Stimulated activated CD8-positive, alpha-beta memory T cell treated with anti-CD3 and anti-CD28 coated beads, Interleukin-12 subunit alpha, Interleukin-12 subunit beta, amount 100 ng/mL, for 24 hours (primary cell): Measurements from ENCODE around the gene SPDYE2.
"Not testable (repeated sequence)": the region's sequence is repeated elsewhere in the genome, so short reads cannot be mapped to it uniquely, and the experiment has no call there.

ENCODE experiments used
- DNase-seq: peaks from one replicate; pipeline ENCODE4 v3.0.0-alpha.2; 2020; ENCODE audit errors: extremely low read depth

The SPDYE2 gene, protein sequence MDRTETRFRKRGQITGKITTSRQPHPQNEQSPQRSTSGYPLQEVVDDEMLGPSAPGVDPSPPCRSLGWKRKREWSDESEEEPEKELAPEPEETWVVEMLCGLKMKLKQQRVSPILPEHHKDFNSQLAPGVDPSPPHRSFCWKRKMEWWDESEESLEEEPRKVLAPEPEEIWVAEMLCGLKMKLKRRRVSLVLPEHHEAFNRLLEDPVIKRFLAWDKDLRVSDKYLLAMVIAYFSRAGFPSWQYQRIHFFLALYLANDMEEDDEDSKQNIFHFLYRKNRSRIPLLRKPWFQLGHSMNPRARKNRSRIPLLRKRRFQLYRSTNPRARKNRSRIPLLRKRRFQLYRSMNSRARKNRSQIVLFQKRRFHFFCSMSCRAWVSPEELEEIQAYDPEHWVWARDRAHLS

DNA sequence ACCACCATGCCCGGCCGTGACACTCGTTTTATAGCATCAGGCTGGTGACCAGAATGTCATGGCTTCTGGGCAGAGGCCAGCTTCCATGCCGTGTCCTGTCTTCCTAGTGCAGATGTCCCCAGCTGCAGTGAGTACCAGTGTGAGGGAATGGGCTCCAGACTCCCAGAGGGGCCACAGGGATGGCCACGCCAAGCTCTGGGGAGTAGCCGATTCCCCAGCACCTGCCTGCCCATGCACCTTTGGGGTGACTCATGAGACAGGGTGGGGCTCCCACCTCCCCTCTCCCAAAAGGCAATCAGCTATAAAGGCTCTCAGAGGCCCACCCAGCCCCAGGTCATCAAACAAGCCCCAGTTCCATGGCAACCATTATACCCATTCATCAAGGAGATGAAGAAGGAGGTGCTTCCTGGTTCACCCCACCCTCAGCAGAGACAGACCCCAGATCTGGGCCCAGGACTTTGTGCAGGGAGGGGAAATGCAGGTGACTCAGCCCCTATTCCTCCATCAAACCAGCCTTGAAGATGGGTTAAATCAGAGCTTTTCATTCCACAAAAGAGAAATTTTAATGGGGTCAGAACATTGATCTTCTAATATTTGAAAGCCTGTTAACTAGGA is at the start of gene SPDYE2:
Gene SPDYE2, plus strand, starts transcription at position 419 of the 615 bp plus-strand sequence. CDS start 2,030 bp downstream, outside the sequence.
- not testable (repeated sequence) for DNase-seq

DNA sequence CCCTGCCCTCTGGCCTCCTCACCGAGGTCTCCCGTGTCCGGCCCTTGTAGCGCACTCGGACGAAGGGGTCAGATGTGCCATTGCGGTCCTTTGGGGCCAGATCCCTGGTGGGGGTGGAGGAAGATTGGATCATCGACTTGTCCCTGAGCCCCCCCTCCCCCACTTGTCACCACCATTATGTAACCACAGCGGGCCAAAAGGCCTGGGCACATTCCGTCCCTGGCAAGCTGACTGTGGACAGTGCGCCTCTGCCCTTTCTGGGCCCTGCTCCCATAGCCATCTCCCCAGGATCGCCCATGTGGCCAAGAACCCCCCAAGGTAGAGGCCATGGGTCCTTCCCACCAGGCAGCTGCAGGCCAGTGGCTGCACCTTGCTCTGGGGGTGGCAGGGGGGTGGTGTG is 47.9 kb upstream of the SPDYE2 start:
- not testable (repeated sequence) for DNase-seq

DNA sequence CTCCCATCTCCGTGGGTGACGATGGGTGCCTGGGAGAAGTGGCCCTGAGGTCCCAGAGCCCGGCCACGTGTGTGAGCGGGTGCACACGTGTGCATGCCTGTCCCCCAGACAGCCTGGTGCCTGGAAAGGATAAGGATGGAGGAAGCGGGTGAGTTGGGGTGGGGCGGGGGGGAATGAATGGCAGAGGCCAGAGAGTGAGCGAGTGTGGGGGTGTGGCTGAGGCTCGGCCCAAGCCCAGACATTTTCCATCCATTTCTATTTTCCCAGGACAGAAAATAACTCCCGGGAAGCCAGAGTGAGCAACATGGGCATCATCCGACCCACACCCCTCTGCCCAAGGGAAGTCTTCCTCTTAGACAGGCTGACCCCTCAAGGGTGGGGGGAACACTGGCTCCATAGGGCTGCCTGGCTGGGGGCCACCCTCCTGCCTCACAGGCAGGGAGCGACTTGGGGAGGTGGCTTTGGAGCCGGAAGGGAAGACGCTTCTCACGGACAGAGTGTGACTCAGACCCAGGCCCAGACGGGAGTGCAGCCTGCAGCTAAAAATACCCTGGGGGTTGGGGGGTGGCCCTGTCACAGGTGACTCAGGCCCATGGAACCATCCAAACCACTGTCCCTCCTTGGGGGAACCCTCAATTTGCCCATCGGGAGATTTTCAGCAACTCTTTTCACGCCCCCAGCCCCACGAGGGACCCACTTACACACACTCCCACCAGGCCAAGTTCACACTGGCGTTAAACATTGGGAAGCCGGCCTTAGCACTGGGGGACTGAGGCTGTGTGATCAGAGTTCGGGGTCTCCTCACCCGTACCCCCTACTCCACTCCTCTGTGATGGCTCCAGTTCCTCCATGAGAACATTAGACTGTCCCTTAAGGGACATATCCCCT is 45.5 kb upstream of the SPDYE2 start:
- not testable (repeated sequence) for DNase-seq

DNA sequence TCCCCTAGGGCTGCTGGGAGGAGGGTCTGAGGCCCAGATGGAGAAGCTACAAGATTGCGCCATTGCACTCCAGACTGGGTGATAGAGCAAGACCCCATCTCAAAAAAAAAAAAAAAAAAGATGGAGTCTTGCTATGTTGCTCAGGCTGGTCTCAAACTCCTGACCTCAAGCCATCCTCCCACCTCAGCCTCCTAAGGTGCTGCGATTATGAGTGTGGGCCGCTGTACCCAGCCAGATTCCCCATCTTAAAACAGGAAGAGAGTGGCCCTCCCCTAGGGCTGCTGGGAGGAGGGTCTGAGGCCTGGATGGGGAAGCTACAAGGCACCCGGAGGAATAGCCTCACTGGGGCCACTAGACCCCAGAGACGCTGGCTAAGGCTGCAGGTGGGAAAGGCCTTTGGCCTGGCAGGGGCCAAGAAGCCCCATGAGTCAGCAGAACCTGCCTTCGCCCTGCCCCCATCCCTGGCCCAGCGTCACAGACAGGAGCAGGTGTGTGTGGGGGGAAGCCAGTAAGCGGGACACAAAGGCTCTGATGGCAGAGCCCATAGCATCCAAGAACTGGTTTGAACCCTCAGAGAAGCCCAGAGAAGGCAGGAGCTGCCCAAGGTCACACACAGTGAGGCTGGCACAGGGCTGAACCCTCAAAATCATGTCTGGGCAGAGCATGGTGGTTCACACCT is 43.5 kb upstream of the SPDYE2 start:
- not testable (repeated sequence) for DNase-seq

DNA sequence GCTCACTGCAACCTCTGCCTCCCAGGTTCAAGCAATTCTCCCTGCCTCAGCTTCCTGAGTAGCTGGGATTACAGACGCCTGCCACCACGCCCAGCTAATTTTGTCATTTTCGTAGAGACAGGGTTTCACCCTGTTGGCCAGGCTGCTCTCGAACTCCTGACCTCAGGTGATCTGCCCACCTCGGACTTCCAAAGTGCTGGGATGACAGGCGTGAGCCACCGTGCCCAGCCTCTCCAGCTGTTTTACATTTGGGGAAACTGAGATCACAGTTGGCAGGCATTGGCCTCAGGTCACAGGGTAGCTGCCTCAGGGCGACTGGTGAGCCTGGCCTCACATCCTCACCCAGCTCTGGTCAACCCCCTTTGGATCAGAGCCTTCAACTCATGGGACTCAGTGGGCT is 40.5 kb upstream of the SPDYE2 start:
- DNase-seq: not testable (repeated sequence)

DNA sequence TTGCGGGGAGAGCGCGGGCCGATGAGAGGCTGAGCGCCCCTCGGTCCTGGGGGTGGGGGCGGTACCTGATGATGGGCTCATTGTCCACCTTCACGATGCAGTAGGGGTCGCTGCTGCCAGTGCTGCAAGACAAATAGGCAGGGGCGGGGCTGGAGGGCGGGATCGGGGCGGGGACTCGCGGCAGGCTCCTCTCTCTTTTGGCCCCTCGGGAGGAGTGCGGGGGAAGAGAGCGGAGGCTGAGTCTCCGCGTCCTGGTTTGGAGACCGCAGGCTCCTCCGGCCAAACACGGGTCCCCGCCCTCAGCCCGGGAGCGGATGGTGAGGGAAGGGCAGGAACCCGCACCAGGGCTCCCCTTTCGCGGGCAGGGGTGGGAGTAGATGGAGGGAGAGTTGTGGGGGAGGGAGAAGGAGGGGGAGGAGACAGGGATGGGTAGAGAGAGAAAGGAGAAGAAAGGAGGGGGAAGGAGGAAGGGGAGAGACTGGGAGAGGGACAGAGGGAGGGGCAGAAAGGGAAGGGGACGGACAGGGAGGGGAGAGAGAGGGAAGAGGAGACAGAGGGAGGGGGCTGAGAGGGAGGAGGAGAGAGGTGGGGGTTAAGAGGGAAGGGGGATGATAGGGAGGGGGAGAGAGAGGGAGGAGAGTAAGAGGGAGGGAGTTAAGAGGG is 39.0 kb upstream of the SPDYE2 start:
- DNase-seq: not testable (repeated sequence)

DNA sequence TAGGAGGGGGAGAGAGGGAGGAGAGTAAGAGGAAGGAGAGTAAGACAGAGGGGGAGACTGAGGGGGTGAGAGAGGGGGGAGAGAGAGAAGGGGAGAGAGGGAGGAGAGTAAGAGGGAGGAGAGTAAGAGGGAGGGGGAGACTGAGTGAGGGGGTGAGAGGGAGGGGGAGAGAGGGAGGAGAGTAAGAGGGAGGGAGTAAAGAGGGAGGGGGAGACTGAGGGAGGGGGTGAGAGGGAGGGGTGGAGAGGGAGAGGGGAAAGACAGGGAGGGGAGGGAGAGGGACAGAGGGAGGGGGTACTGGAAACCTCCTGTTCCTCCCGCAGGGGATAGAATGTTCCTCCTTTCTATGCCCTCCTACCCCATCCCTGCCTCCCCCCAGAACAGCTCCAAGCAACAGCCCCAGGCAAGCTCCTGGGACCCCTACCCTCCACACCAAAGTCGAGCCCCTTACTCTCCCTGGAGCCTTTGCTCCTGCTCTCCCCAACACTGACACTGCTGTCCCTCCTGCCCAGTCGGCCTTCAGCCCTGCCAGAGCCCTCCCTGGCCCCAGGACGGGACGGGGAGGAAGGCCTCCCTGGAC is 38.3 kb upstream of the SPDYE2 start:
- DNase-seq: not testable (repeated sequence)

DNA sequence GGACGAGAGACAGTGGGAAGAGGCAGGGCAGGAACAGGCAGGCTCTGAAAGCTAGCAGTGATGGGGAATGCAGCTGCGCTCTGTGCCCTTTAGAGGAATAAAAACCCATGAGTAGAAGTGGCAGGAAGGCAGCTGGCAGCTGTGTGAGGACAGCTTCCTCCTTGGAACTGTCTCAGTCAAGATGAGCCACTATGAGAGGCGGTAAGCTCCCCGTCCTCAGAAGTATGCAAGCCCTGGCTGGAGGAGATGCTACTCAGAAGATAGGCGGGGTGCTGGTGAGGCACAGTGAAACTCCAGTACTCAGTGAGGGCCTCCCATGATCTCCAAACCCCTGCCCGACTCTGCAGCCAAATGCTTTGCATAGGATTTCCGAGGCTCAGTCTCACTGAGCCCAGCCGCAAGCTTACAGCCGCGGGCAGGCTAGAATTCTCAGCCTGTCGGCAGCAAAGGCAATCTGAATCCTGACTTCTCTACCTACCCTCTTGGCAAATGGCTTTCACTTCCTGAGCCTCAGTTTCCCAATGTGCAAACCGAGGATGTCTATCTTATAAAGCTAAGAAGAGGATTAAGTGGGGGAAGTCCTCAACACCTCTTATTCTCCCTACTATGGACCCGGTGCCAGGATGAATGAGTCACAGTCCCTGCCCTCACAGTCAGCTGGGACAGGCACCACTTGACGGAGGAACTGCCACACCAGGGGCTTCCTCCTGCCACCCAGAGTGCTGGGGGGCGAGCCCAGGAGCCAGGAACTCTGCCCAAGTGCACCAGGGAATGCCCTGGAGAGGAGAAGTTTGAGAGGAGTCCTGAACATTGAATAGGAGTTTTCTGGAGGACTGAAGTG is 35.9 kb upstream of the SPDYE2 start:
- DNase-seq: not testable (repeated sequence)

DNA sequence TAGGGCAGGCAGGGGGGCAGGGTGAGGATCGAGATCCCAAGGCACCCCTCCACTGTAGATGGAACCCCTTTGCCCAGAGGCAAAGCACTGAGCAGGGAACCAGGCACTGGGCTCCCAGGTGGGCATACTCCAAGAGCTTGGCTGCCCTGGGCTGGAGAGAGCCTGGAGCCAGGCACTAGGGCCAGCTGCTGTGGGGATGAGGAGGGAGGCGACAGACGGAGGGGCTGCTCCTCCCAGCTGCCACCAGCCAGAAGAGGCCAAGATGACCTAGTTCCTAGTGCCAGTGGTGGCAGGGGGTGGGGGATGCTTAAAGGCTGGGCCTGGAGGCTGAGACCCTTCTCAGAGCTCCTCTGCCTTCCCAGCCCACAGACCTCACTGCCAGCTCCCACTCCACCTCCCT is 35.1 kb upstream of the SPDYE2 start:
- DNase-seq: not testable (repeated sequence)

DNA sequence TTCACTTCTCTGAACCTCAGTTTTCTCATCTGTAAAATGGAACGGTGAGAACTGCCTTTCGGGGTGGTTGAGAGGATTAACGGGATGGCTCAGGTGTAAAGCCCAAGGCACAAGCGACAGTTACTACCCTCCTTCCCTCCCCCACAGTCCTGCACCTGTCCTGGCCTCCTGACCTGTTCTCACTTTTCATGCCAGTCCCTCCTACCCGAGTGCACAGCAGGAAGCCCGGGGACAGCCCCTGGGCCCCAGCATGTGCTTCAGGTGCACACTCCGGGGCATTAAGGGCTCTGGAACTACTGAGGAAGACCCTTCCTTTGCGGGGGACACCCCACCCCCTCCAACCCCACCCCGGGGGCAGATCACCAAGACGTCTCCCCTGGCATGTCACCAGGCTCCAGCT is 34.1 kb upstream of the SPDYE2 start:
- DNase-seq: not testable (repeated sequence)

DNA sequence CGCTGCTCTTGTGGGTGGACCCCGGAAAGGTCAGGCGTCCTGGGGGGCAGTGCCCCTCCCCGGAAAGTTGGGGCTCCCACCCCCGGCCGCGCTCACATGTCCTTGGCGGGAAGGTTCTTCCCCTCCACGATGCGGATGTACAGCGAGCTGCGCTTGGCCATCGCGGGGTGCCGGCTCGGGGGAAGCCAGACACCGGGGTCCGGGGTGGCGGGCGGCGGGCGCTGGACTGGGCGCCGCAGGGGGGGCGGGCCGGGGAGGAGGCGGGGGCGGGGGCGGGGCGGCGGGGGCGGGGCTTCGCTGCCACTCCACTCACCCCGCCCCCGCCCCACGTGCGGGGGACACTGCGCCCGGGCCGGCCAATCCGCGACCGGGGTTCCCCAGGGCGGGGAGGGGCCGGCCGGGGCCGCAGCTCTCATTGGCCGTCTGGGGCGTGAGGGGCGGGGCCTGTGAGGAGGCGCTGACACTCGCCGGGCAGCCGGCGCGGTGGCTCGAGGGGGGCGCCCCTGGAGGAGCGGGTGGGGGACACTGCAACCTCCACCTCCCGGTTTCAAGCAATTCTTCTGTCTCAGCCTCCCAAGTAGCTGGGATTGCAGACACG is 33.4 kb upstream of the SPDYE2 start, which contains the start of gene RASA4B:
Gene RASA4B, minus strand, starts transcription at position 228 of the 598 bp plus-strand sequence. Its CDS starts 67 bp downstream, at position 161.
- not testable (repeated sequence) for DNase-seq

DNA sequence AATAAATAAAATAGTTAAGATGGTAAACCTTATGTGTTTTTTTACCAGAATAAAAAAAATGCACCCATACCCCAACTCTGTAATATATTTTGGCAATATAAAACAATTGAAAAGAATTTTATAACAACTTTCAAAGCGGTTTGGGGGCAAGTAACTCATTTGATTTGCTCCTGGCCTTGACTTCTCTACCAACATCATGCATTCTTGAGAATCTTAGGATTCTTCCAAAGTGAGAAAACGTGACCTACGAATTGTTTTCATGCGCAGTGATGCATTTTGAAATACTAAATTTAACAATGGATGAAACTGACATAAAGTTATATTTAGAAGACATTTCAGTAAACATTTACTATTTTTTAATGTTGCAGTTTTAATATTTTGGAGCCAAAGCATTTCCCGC is 30.2 kb upstream of the SPDYE2 start:
- DNase-seq: not testable (repeated sequence)

DNA sequence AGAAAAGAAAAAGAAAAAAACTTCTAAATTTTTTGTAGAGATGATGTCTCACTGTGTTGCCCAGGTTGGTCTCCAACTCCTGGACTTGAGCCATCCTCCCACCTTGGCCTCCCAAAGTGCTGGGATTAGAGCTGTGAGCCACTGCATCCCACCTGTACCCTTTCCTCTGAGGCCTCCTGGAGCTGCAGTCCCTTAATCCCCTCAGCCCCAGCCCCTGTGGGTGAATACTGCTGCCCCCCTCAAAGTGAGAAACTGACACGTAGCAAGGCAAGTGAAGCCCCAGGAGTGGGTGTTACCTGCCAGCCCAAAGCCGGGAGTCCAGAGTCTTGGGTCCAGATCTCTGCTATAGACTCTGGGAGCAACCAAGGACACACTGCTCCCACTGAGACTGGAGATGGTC is 26.2 kb upstream of the SPDYE2 start:
- not testable (repeated sequence) for DNase-seq

DNA sequence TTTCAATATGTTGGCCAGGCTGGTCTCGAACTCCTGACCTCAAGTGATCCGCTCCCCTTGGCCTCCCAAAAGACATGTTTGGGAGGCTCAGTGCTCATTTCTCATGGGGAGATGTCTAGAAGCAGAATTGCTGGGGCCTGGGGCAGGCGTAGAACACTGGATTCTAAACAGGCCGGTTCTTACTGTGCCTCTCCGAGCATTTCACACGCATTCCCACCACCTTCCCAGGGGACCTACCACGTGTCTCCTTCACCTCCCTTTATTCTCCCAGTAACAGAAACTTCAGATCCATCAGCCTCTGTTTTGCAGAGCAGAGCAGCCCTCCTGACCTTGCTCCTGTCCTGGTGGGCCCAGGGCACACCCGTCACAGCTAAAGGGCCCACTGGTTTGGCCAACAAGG is 23.8 kb upstream of the SPDYE2 start:
- DNase-seq: not testable (repeated sequence)

DNA sequence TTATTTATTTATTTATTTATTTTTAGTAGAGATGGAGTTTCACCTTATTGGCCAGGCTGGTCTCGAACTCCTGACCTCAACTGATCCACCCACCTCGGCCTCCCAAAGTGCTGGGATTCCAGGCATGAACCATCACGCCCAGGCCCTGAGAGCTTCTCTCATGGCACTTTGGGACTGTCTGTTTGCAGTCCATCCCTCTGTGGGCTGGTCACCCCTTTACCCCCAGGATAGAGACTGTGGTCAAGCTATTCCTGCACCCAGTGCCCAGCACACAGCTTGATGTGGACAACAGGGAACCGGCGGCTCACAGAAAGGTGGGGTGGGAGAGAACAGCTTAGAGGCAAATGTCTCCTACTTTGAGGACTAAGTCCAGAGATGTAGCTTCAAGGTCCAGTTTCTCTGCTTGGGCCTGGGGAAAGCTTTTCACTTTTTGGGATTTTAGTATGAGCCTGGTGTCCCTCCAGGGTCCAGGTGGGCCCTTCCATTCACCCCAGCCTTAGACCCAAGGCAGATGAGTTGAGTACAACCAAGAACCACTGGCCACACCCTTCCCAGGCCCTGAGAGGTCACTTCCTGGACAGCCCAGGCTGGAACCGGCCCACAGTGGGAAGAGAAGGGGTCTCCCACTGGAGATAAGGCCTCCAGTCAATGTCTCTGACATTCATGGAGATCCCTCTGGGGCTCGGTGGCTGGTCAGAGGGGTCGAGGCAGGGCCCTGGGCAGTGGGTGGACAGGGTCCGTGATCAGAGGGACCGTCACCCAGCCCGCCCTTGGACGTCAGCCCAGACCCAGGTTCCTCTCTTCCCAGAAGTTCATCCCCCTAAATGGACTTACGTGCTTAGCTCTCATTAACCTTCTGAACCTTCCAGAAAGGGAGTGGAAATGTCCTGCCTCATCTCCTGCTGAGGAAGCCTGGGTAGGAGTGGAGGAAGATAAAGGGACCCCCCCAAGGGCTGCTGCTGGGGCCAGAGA is 22.9 kb upstream of the SPDYE2 start:
- DNase-seq: not testable (repeated sequence)

DNA sequence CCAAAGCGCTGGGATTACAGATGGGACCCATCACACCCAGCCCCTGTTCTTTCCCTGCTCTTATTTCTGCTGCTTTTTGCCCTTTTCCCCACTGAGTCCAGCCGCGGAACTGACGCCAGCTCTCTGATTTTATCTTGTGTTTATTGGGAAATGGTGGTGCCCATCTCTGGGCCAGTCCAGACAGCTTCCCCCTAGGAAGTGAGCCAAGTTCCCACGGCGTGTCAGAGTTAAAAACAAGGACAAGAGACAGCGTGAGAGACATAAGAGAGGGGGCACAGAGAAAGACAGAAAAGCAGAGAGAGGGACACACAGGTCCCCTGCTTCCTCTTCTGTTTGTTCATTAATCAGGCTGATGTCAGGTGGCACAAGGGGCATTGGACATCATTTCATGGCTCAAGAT is 19.4 kb upstream of the SPDYE2 start:
- DNase-seq: not testable (repeated sequence)

DNA sequence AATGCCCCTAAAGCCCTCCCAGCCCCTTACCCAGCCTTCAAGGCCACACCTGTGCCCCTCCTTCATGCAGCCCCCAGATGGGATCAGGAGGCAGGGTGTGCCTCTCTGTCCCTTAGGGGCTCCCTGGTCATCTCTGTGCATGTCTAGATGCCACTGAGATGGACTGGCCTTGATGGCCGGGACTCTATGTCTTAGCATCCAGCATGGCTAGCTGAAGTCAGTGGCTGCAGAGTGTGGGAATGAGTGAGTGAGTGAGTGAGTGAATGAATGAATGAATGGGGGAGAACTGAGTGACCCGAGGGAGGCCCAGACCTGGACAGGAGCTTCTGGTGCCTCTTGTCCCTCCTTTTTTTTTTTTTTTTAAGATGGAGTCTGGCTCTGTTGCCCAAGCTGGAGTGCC is 18.9 kb upstream of the SPDYE2 start:
- not testable (repeated sequence) for DNase-seq

DNA sequence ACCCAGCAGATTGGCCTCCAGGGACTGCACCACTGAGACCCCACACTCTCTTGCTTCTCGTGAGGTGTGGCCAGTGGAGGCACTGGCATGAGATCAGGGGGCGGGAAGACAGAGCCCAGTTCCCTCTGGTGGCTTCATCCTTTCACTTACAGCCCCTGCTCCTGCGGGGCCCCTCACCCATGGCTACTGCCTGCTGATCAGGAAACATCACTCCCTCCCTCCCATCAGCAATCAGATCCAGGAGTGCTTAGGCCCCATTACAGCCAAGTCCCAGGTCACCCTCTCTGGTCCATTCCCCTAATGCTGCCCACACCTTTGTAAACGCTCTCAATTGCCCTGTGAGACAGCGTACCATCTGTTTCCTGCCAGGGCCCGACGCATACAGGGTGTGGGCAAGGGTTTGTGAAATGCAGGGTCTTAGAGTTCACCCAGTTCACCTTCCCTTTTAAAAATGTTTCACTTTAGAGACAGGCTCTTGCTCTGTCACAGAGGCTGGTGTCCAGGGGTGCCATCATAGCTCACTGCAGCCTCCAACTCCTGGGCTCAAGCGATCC is 15.9 kb upstream of the SPDYE2 start:
- not testable (repeated sequence) for DNase-seq
